ENCODE data around the gene C10orf53.
"Not testable (repeated sequence)": the region's sequence is repeated elsewhere in the genome, so short reads cannot be mapped to it uniquely, and the experiment has no call there.

C10orf53 gene

GRCh38 chr10:49688261-49688846, 8.9 kb downstream of the C10orf53 start:
- DNase-seq = no peak

GRCh38 chr10:49688920-49689319, 9.5 kb downstream of the C10orf53 start:
- no peak for DNase-seq

- DNase-seq = no peak
Observed at GRCh38 chr10:49689882-49690510, 10.5 kb downstream of the C10orf53 start.

- no peak for DNase-seq
Observed at GRCh38 chr10:49690698-49691356, 11.4 kb downstream of the C10orf53 start.

GRCh38 chr10:49691588-49691987, 12.1 kb downstream of the C10orf53 start:
- DNase-seq = no peak

- no peak for DNase-seq
Observed at GRCh38 chr10:49694466-49694865, 15.0 kb downstream of the C10orf53 start.

GRCh38 chr10:49696311-49696710, 16.9 kb downstream of the C10orf53 start:
- no peak for DNase-seq

GRCh38 chr10:49698679-49699078, 19.2 kb downstream of the C10orf53 start:
- no peak for DNase-seq

- no peak for DNase-seq
Observed at GRCh38 chr10:49700211-49700610, 20.8 kb downstream of the C10orf53 start.

- DNase-seq = peak; percentile 66
Observed at GRCh38 chr10:49700997-49701396, 21.5 kb downstream of the C10orf53 start.

GRCh38 chr10:49707585-49707984, 28.1 kb downstream of the C10orf53 start:
- no peak for DNase-seq

GRCh38 chr10:49709934-49710333, 30.5 kb downstream of the C10orf53 start:
- DNase-seq = no peak

- DNase-seq = no peak
Observed at GRCh38 chr10:49710966-49711365, 31.5 kb downstream of the C10orf53 start.

GRCh38 chr10:49711481-49711880, 32.0 kb downstream of the C10orf53 start:
- DNase-seq = no peak

- DNase-seq = no peak
Observed at GRCh38 chr10:49713266-49713665, 33.8 kb downstream of the C10orf53 start.

GRCh38 chr10:49715157-49715556, 35.7 kb downstream of the C10orf53 start:
- DNase-seq = not testable (repeated sequence)

GRCh38 chr10:49726593-49726992, 47.1 kb downstream of the C10orf53 start:
- DNase-seq = no peak

- no peak for DNase-seq
Observed at GRCh38 chr10:49733866-49734265, 54.4 kb downstream of the C10orf53 start.

GRCh38 chr10:49734676-49735075, 55.2 kb downstream of the C10orf53 start:
- DNase-seq = no peak

GRCh38 chr10:49735161-49735560, 55.7 kb downstream of the C10orf53 start:
- DNase-seq = no peak

- no peak for DNase-seq
Observed at GRCh38 chr10:49735848-49736563, 56.6 kb downstream of the C10orf53 start.

- DNase-seq = no peak
Observed at GRCh38 chr10:49736564-49737113, 57.2 kb downstream of the C10orf53 start.

- DNase-seq = no peak
Observed at GRCh38 chr10:49737474-49738201, 58.2 kb downstream of the C10orf53 start.

Measured in NCI-H1436 treated with DMSO at 0.1 percent for 48 hours (cell line).